Bone marrow (tissue), 2 donors: ENCODE results near the gene SEMA4D.
"Not testable (repeated sequence)": the region's sequence is repeated elsewhere in the genome, so short reads cannot be mapped to it uniquely, and the experiment has no call there.

ENCODE experiments used
- DNase-seq, 2 donors: peaks; one replicate each; lab custom pipeline; 2025; lab: John Stamatoyannopoulos, UW

SEMA4D gene

GRCh38 chr9:89383721-89384300, 114.1 kb downstream of the SEMA4D start:
- no peak for DNase-seq

DNA sequence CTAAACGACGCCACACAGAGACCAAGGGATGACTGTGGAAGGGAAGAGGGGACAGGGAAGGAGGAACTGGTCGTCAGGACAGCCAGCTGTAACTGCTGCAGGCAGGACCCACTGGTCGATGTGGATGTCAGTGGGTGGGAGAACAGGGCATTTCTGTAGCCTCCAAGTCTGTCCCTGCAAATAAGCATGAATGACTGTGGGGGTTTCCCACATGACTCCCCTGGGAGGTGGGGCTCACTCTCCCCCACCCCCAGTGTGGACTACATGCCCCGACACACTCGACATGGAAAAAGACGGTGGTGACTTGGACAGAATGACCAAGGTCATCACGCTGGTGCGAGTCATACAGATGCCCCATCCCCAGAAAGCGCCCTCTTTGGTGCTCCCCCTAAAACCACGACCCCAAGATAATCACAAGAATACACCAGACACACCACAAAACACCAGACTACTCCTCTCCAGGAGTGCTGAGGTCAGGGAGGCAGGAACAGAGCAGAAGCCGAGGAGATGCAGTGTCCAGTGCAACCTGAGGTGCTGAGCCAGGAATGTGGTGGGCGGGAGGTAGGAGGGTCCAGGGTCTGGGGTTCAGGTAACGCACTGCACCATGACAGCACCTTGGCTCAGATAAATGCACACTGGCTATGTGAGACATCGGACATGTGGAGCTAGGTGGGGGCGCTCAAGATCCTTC, 114.7 kb downstream of the SEMA4D start:
- no peak for DNase-seq

- DNase-seq, result no peak
Measured at GRCh38 chr9:89382026-89382986, 115.6 kb downstream of the SEMA4D start.

GRCh38 chr9:89381308-89381609, 116.7 kb downstream of the SEMA4D start:
- DNase-seq, result no peak

DNA sequence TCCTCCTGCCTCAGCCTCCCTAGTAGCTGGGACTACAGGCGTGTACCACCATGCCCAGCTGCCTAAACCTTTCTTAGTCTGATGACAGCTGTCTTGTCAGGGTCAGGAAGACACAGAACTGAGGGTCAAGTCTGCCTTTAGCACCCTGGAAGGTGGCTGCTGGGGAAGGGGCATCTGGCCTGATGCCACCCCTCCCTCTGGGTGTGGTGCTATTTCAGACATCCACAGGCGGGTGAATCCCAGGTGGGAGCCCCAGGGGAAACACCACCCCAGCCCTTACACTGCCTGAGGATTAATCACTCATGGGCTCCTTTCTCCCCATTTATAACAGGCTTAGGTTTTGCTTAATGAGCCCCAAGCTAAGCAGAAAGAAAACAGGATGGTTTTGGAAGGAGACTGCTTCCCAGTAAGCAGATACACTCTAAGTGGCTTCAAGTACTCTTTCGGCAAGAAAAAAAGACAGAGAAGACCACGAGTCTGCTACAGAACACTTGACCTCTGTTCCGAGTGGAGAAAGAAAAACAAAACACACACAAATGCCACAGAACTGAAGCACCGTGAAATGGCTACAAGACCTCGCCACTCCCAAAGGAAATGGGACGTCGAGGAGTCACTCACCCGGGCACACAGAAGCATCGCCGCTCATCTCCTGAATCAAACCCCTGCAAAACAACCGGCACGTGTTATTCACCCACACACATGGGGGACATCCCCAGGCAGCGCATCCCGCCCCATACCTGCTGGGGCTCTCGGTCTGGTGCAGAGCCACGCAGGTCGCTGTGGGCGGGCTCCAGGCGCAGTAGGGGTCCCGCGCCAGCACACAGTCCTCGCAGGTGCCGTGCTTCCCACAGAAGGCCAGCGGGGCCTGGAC, 117.2 kb downstream of the SEMA4D start:
- no peak for DNase-seq

GRCh38 chr9:89379508-89380115, 118.3 kb downstream of the SEMA4D start:
- no peak for DNase-seq

DNA sequence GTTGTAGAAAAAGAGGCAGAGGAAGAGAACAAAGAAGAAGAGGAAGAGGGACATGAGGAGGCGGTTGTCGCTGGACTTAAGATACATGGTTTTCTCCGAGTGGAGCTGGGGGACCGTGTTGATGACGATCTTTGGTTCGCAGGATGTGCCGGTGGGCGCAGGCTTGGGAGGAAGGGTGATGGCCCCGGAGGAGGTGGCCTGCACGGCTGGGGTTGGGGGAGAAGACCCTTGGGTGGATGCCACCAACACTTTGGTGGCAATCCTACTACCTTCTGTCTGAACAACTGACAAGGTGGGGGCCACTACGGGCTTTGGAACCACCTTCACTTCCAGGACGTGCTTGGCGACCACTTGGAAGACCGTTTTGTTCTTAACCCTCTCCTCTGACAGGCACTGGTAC, 118.9 kb downstream of the SEMA4D start:
- no peak for DNase-seq

- DNase-seq, result no peak
Measured at GRCh38 chr9:89378541-89378940, 119.4 kb downstream of the SEMA4D start.

DNA sequence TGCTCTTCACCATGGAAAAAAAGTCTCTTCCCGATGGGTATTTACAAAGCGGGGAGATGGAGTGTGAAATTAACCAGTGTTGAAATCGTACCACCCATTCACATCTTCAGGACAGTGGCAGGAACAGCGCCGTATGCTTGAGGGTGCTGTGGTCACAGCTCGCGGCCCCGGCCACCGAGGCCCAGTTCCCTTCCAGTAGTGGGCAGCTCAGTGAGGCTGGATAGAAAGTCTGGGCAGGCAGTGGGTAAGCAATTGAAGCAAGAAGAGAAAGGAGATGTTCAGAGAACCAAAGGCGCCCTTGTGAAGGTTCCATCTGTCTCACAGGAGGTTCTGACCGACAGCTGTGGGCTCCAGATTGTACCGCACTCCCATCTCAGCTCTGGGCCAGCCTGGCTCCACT, 120.5 kb downstream of the SEMA4D start:
- DNase-seq, result no peak

DNA sequence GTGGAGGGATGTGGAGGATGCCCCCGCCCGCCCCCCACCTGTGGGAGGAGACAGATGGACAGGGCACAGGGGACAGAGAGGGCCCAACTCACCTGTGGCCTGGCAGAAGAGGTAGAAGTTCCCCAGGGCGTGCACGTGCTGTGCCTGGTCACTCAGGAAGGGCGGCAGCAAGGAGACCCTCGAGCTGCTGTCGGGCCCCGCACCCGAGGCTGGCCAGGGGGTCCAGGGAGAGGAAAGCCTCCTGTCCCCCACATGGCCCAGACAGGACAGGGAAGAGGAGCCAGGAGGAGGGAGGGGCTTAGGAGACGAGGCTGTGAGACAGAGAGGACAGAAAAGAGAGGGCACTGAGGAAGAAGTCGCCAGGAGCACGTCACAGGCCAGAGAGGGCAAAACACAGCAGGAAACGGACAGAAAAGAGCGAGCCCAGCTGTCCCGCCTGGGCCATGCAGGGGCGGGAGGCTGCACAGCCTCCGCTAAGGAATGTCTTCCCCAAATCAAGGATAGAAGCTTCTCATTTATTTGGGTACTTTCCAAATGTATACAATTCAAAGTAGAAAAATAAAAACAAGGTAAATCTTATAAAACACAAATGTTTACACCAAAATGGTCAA, 121.1 kb downstream of the SEMA4D start:
- no peak for DNase-seq

GRCh38 chr9:89376286-89376685, 121.6 kb downstream of the SEMA4D start:
- no peak for DNase-seq

- peak in 1 of 2 donors; percentile 65 for DNase-seq
Measured at GRCh38 chr9:89375191-89375760, 122.6 kb downstream of the SEMA4D start.

DNA sequence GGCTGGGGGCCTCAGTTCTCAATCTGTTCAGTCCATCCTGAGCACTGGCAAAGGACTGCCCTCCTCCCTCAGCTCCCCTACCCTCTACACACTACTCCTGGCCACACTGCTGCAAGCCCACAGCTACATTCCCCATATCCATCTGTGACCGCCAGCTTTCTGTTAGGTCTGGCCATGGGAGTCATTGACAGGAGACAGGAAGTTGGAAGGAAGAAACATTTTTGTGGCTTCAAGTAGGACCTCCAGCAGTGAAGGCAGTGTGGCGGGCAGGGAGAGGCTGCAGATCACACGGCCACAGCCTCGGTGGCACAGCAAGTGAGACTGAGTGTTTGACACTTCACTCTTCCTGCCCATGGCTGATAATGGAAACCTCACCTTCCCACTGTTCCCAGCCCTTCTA, 123.7 kb downstream of the SEMA4D start:
- no peak for DNase-seq

GRCh38 chr9:89372979-89373378, 124.9 kb downstream of the SEMA4D start:
- no peak for DNase-seq

- DNase-seq, result no peak
Measured at GRCh38 chr9:89372230-89372816, 125.6 kb downstream of the SEMA4D start.

- not testable (repeated sequence) for DNase-seq
Measured at GRCh38 chr9:89371791-89372190, 126.1 kb downstream of the SEMA4D start.

DNA sequence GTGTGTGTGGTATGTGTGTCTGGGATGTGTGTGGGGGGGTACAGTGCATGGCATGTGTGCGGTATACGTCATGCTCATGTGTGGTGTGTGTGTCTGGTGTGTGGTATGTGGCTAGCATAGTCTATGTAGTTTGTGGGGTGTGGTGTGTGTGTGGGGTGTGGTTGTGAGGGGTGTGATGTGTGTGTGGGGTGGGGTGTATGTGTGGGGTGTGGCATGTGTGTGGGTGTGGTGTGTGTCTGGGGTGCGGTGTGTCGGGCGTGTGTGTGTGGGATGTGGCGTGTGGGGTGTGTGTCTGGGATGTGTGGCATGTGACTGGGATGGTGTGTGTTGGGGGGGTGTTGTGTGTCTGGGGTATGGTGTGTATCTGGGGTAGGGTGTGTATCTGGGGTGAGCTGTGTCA, 127.3 kb downstream of the SEMA4D start:
- no peak for DNase-seq

GRCh38 chr9:89368978-89369377, 128.9 kb downstream of the SEMA4D start:
- DNase-seq, result no peak

GRCh38 chr9:89368550-89368949, 129.4 kb downstream of the SEMA4D start:
- no peak for DNase-seq

- DNase-seq, result no peak
Measured at GRCh38 chr9:89367726-89368437, 130.0 kb downstream of the SEMA4D start.
